ENCODE data around the gene TLX2.
"Not testable (repeated sequence)": the region's sequence is repeated elsewhere in the genome, so short reads cannot be mapped to it uniquely, and the experiment has no call there.

Gene TLX2

GRCh38 chr2:74514368-74515270 is at the start of gene TLX2:
Gene TLX2 (plus strand): TSS chr2:74514450. CDS start chr2:74514807, 357 bp downstream.
- no peak for DNase-seq (ENCODE audit: low spot score)

- DNase-seq (ENCODE audit: low spot score), result not testable (repeated sequence)
Observed at GRCh38 chr2:74470742-74471141, 43.5 kb upstream of the TLX2 start.

- no peak for DNase-seq (ENCODE audit: low spot score)
Observed at GRCh38 chr2:74471332-74472065, 42.8 kb upstream of the TLX2 start.

GRCh38 chr2:74472086-74472944 is 41.9 kb upstream of the TLX2 start, which contains the start of gene MRPL53:
Gene MRPL53 (minus strand): TSS chr2:74472680. CDS start chr2:74472660, 20 bp downstream.
- DNase-seq (ENCODE audit: low spot score), result peak; percentile 93

- no peak for DNase-seq (ENCODE audit: low spot score)
Observed at GRCh38 chr2:74472945-74473258, 41.3 kb upstream of the TLX2 start.

- no peak for DNase-seq (ENCODE audit: low spot score)
Observed at GRCh38 chr2:74474481-74474880, 39.8 kb upstream of the TLX2 start.

- DNase-seq (ENCODE audit: low spot score), result no peak
Observed at GRCh38 chr2:74474899-74475298, 39.4 kb upstream of the TLX2 start.

GRCh38 chr2:74481431-74481830 is 32.8 kb upstream of the TLX2 start:
- no peak for DNase-seq (ENCODE audit: low spot score)

- DNase-seq (ENCODE audit: low spot score), result peak; percentile 59
Observed at GRCh38 chr2:74481961-74482800, 32.1 kb upstream of the TLX2 start.

- DNase-seq (ENCODE audit: low spot score), result peak; percentile 95
Observed at GRCh38 chr2:74482801-74483674, 31.2 kb upstream of the TLX2 start, which contains the start of the genes CCDC142 and TTC31. Gene CCDC142 (minus strand): TSS chr2:74482998. CDS start chr2:74482837, 161 bp downstream. Gene TTC31 (plus strand): TSS chr2:74483081. CDS start chr2:74483096, 15 bp downstream.

- not testable (repeated sequence) for DNase-seq (ENCODE audit: low spot score)
Observed at GRCh38 chr2:74483675-74484164, 30.5 kb upstream of the TLX2 start.

- no peak for DNase-seq (ENCODE audit: low spot score)
Observed at GRCh38 chr2:74486141-74486540, 28.1 kb upstream of the TLX2 start.

- DNase-seq (ENCODE audit: low spot score), result no peak
Observed at GRCh38 chr2:74488643-74489481, 25.4 kb upstream of the TLX2 start.

GRCh38 chr2:74489906-74490305 is 24.3 kb upstream of the TLX2 start:
- no peak for DNase-seq (ENCODE audit: low spot score)

GRCh38 chr2:74491648-74492544 is 22.4 kb upstream of the TLX2 start:
- no peak for DNase-seq (ENCODE audit: low spot score)

- DNase-seq (ENCODE audit: low spot score), result no peak
Observed at GRCh38 chr2:74493546-74493945, 20.7 kb upstream of the TLX2 start.

- DNase-seq (ENCODE audit: low spot score), result no peak
Observed at GRCh38 chr2:74495440-74495839, 18.8 kb upstream of the TLX2 start.

Data from RKO (cell line).